H1 (cell line): ENCODE data around the gene TFAP2B. TPM values are rescaled to one million over a fixed set of nuclear protein-coding genes. Genes with fewer than 3 reads are reported as not detected.

ENCODE experiments used
- CTCF ChIP-seq, 3 experiments: IDR thresholded peaks; 1 replicate in 2 of 3; 2 replicates in 1 of 3; pipeline versions ENCODE4 v1.5.1 to v1.6.1; 2011; ENCODE audit warnings: low read length in 3 of 3, mild to moderate bottlenecking in 3 of 3, inconsistent platforms in 2 of 3, low read depth in 1 of 3, moderate library complexity in 1 of 3; ENCODE audit not compliant: insufficient read depth in 1 of 3; ENCODE audit errors: control extremely low read depth in 1 of 3
- JUN ChIP-seq: IDR thresholded peaks from 2 replicates; pipeline ENCODE4 v1.6.1; 2011; ENCODE audit warnings: low read depth, mild to moderate bottlenecking, improper control_type of control experiment, low read length
- POLR2A ChIP-seq, 2 experiments: IDR thresholded peaks; 1 replicate in 1 of 2; 2 replicates in 1 of 2; pipeline ENCODE4 v1.6.1; 2011; ENCODE audit warnings: low read depth in 2 of 2, low read length in 2 of 2, mild to moderate bottlenecking in 2 of 2; ENCODE audit errors: control extremely low read depth in 1 of 2
- SRF ChIP-seq: IDR thresholded peaks from 2 replicates; pipeline ENCODE4 v1.6.1; 2011; ENCODE audit warnings: mild to moderate bottlenecking, low read depth, low read length, moderate library complexity
- ZNF274 ChIP-seq: IDR thresholded peaks from 2 replicates; pipeline ENCODE4 v1.7.0; 2012; ENCODE audit warnings: low read length, borderline replicate concordance; ENCODE audit errors: extremely low read depth
- polyA plus RNA-seq, 7 experiments: library from polyadenylated mRNA; depleted of rRNA in 3 of 7; stranded (reverse) in 5 of 7; unstranded in 2 of 7; fragments of >200 nt in 5 of 7; fragments of 200-250 nt in 2 of 7; gene quantifications; 1 replicate in 5 of 7; 2 replicates in 1 of 7; 4 replicates in 1 of 7; pipeline versions ENCODE4 v1.2.1 to v1.2.3, GENCODE V29; 2011 to 2013; ENCODE audit warnings: missing spikeins in 2 of 7, mixed read lengths in 2 of 7
- total RNA-seq: library from RNA; stranded (reverse); fragmentation: NEBNext Ultra II Directional; extraction: Animal tissue kit (Norgen Biotek cat#: 25700); gene quantifications from 2 replicates; pipeline ENCODE4 v1.2.1, GENCODE V29; 2021
- TF ChIP-seq, protein P1 (sequence below): IDR thresholded peaks from 2 replicates; pipeline ENCODE4 v1.6.1; 2011; ENCODE audit warnings: low read depth, mild to moderate bottlenecking, low read length; ENCODE audit not compliant: insufficient read depth

The TFAP2B gene
- total and polyA plus RNA-seq, 2 of the 8 experiments (the other 6 are each of a cell fraction or from before 2014, with no cell fraction given), result not detected

GRCh38 chr6:50861692-50862091 is 43.0 kb downstream of the TFAP2B start (continued):
- no peak for TF ChIP-seq SRF
- no peak for TF ChIP-seq CTCF (IDR thresholded peaks at IDR 0.05; ENCODE audit: control extremely low read depth in 1 of 3, insufficient read depth in 1 of 3, low read depth in 1 of 3, low read length in 3 of 3)
- no peak for TF ChIP-seq ZNF274
- TF ChIP-seq, protein P1, sequence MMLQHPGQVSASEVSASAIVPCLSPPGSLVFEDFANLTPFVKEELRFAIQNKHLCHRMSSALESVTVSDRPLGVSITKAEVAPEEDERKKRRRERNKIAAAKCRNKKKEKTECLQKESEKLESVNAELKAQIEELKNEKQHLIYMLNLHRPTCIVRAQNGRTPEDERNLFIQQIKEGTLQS, result no peak
- TF ChIP-seq POLR2A (IDR thresholded peaks at IDR 0.05; ENCODE audit: control extremely low read depth in 1 of 2, low read depth in 2 of 2, low read length in 2 of 2), result no peak
- no peak for TF ChIP-seq JUN
